ENCODE measurements around the gene DACT2.

DACT2 gene

GRCh38 chr6:168275168-168275567 lies 44.4 kb downstream of the DACT2 start:
- no peak for TF ChIP-seq PPARA (CRISPR knock-in tag; IDR thresholded peaks at IDR 0.05; ENCODE audit: borderline replicate concordance)
- TF ChIP-seq TOX (CRISPR knock-in tag; IDR thresholded peaks at IDR 0.05; ENCODE audit: borderline replicate concordance): no peak
- TF ChIP-seq ZNF70 (CRISPR knock-in tag; IDR thresholded peaks at IDR 0.05): no peak
- no peak for TF ChIP-seq ZNF8 (CRISPR knock-in tag; IDR thresholded peaks at IDR 0.05)
- TF ChIP-seq, protein P1, sequence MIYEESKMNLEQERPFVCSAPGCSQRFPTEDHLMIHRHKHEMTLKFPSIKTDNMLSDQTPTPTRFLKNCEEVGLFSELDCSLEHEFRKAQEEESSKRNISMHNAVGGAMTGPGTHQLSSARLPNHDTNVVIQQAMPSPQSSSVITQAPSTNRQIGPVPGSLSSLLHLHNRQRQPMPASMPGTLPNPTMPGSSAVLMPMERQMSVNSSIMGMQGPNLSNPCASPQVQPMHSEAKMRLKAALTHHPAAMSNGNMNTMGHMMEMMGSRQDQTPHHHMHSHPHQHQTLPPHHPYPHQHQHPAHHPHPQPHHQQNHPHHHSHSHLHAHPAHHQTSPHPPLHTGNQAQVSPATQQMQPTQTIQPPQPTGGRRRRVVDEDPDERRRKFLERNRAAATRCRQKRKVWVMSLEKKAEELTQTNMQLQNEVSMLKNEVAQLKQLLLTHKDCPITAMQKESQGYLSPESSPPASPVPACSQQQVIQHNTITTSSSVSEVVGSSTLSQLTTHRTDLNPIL (CRISPR knock-in tag; IDR thresholded peaks at IDR 0.05; ENCODE audit: low read depth): no peak
- TF ChIP-seq TSHZ2 (CRISPR knock-in tag; IDR thresholded peaks at IDR 0.05): no peak
- TF ChIP-seq, protein P2, sequence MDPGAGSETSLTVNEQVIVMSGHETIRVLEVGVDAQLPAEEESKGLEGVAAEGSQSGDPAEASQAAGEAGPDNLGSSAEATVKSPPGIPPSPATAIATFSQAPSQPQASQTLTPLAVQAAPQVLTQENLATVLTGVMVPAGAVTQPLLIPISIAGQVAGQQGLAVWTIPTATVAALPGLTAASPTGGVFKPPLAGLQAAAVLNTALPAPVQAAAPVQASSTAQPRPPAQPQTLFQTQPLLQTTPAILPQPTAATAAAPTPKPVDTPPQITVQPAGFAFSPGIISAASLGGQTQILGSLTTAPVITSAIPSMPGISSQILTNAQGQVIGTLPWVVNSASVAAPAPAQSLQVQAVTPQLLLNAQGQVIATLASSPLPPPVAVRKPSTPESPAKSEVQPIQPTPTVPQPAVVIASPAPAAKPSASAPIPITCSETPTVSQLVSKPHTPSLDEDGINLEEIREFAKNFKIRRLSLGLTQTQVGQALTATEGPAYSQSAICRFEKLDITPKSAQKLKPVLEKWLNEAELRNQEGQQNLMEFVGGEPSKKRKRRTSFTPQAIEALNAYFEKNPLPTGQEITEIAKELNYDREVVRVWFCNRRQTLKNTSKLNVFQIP (CRISPR knock-in tag; IDR thresholded peaks at IDR 0.05; ENCODE audit: borderline replicate concordance, low read depth): no peak
- no peak for TF ChIP-seq TCF4 (CRISPR knock-in tag; IDR thresholded peaks at IDR 0.05; ENCODE audit: borderline replicate concordance)
- no peak for TF ChIP-seq ZFP3 (CRISPR knock-in tag; IDR thresholded peaks at IDR 0.05)
- TF ChIP-seq GLIS3 (CRISPR knock-in tag; IDR thresholded peaks at IDR 0.05): no peak
- no peak for ATAC-seq

- TF ChIP-seq, protein P2 (CRISPR knock-in tag; IDR thresholded peaks at IDR 0.05; ENCODE audit: borderline replicate concordance, low read depth): no peak
- TF ChIP-seq PPARA (CRISPR knock-in tag; IDR thresholded peaks at IDR 0.05; ENCODE audit: borderline replicate concordance) (no peak), TOX (CRISPR knock-in tag; IDR thresholded peaks at IDR 0.05; ENCODE audit: borderline replicate concordance) (no peak), TSHZ2 (CRISPR knock-in tag; IDR thresholded peaks at IDR 0.05) (no peak), ZNF8 (CRISPR knock-in tag; IDR thresholded peaks at IDR 0.05) (no peak), SNAI2 (CRISPR knock-in tag; IDR thresholded peaks at IDR 0.05) (no peak), BACH2 (CRISPR knock-in tag; IDR thresholded peaks at IDR 0.05; ENCODE audit: borderline replicate concordance) (no peak), ZNF70 (CRISPR knock-in tag; IDR thresholded peaks at IDR 0.05) (no peak)
- TF ChIP-seq, protein P1 (CRISPR knock-in tag; IDR thresholded peaks at IDR 0.05; ENCODE audit: low read depth): no peak
- ATAC-seq: no peak
Observed at GRCh38 chr6:168274037-168274952, 45.3 kb downstream of the DACT2 start.

DNA sequence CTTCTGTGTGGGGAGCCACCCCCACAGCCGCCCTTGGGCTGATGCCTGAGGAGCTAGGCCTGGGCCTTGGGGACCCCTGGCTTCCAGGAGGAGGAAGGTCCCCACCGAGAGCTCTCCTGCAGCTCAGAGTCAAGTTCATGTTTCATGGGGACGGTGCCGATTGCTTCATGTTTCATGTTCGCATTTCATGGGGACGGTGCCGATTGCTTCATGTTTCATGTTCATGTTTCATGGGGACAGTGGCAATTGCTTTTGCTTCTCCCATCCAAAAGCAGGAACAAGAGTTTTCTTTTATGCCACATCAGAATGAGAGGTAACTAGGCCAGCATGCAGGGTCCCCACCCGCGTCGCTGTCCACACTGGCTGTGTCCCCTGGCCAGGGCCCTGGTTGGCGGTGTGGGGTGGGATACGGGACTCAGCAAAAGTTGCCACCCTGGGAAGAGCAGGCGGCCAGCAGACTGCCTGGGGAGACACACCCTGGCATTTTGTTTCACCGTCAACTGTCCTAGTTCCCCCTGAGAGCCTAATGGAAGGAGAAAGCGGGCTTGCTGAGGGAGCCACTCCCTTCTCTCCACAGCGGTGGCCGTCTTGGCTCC lies 46.0 kb downstream of the DACT2 start:
- TF ChIP-seq CSRNP3 (CRISPR knock-in tag; IDR thresholded peaks at IDR 0.05) (no peak), PPARA (CRISPR knock-in tag; IDR thresholded peaks at IDR 0.05; ENCODE audit: borderline replicate concordance) (no peak), TSHZ2 (CRISPR knock-in tag; IDR thresholded peaks at IDR 0.05) (no peak), ZNF8 (CRISPR knock-in tag; IDR thresholded peaks at IDR 0.05) (no peak), ZNF70 (CRISPR knock-in tag; IDR thresholded peaks at IDR 0.05) (no peak), RARB (CRISPR knock-in tag; IDR thresholded peaks at IDR 0.05) (no peak)

More for the DNA sequence above, 46.0 kb downstream of the DACT2 start:
- ATAC-seq: no peak
